Measurements from ENCODE around the gene DYNC1I1.

Gene DYNC1I1

DNA sequence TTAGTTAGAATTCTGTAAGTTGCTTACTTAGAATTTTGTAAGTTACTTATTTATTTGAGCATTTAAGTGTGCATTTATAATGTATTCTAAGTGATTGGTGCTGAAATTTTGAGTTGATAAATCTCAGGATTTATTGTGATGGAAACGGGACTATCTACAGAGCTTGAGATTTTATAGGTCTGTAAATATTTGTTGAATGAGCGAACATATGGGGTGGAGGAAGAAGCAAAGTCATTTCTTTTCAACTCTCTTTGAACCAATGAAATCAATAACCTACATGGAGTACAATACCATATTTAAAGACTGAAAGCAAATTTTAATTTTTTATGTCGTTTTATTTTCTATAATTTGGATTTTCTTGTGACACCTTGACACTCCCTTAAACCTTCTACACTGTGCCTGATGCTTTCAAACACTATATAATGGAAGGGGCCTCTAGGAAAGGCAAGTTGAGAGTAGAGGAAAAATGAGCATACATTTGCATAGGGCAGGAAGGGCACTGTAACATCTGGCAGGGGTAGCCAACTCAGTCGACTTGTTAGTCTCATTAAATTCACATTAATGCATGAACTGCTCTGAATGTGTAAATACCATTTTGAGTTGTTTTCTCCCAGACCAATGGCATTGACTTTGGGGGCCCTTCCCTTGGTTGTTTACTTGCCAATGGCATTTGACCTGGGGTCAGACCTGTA is 204.2 kb downstream of the DYNC1I1 start:
- no peak for DNase-seq

DNA sequence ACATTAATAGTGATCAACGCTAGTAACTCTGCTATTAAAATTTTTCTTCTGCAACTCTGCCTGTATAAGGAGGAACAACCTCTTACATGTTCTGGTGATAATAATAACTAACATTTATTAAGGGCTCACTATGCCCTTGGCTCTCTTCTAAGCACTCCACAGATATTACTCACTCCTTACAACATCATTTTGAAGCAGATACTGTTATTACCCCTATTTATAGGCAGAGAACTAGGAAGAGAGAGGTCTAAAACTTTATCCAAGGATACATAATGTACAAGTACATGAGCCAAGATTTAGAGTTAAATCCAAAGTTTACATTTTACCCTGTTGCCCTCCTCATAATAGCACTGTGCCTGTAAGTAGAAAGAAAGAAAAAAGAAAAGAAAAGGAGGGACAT is 205.6 kb downstream of the DYNC1I1 start:
- no peak for DNase-seq

DNA sequence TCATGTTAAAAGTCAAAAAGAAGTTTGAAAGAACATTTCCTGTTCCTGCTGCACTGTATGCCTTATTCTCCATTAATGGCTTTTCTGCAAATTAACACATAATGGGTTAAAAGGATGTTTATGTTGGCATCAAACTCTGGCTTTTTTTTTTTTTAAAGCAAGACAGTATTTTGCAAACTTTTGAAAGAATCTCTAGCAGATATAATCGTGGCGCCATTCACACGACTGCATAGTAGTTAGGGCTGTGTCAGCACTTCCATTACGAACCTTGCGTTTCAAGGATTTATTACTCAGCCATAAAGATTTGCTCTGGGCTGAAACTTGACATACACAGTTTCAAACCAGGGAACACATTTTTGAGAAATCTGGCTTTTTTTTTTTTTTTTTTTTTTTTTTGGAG is 207.8 kb downstream of the DYNC1I1 start:
- DNase-seq, result no peak

DNA sequence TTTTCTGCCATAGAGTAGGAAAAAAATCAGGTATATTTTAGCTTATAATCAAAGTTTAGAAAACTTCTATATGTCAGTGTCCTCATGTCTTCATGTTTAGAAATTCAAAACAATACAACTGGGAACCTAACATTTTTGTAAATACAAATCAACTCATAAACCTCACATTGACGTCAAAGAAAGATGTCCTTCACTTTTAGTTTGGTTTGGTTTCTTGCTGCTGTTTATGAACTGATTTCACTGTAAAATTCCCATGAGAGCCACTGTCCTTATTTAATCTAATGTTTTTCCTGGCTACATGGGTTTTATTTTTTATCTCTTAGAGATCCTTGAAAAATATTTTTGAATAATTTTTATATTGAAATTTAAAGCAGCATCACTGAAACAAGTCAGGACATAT is 208.4 kb downstream of the DYNC1I1 start:
- DNase-seq, result no peak

DNA sequence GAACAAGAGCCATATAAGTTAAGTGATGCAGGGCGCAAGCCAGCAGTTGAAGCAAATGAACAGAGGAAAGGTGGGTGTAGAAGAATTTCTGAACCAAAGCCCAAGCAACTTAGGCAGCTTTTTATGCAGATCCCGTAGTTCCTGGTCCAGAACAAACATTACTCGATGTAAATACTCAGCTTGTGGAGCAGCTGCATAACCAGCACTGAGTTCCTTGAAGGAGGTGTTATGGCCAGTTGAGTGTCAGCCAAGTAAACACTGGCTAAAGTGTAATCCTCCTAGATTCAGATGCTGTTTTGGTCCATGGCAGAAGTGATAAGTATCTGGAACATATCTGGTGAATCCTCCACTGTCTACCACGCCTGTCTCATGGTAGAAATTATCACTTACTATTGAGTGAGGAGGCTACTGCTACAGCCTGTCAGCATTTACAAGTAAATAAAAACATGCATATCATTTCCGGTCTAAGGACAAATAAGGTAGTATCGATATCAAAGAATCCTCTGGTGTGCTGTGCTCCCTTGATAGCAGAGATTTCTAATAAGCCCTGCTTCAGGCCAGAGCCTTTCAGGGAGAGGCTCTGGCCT is 213.9 kb downstream of the DYNC1I1 start:
- no peak for DNase-seq

DNA sequence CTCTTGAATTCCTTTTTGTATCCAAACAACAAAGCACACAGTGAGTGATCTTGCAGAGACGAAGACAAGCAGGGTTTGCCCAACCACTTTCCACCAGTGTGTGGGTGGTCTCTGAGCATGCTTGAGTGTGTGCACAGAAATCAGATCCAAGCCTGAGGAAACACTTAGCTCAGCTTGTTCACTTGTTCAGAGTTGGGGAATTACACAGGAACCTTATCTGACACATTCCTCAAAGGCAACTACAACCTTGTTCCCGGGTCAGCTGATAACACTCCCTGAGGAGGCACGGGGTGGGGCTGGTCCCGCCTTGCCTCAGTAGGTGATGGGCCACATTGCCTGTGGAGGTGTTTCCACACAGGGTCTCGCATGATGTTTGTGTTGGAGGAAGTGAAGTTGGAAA is 216.9 kb downstream of the DYNC1I1 start:
- no peak for DNase-seq

DNA sequence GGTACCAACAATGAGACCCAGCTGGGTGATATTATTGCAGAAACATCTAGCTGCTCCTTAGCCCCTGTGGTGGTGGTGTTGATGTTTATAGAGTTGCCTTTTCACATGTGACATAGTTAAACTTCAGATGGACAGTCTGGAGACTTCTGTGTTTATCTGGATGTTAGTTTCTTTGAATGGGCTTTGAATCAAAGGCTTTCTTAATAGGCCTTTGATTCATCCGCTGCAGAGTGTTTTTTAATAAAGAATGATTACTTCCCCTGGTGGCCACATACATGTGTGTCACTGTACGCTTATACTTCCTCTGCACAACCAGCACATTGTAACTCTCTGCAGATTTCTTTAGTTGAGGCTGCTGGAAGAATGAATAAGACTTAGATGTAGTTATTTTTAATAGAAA is 221.0 kb downstream of the DYNC1I1 start:
- DNase-seq, result no peak

DNA sequence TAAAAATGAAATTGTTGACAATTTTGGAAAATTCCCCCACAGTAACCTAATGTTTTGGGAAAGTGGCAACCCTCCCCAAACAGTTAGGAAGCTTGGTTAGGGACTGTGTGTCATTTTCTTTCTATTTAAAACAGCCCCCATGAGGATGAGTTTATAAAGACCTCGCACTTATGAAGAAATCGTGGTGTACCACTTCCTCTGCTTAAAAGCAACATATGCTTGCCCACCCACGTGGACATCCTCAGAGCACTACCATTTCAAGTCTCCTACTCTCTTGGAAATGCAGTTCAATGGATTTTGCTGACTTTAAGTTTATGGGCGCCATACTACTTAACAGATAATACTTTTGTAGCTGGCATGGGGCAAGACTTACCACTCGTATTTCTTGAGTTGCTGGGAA is 223.8 kb downstream of the DYNC1I1 start:
- DNase-seq, result no peak

DNA sequence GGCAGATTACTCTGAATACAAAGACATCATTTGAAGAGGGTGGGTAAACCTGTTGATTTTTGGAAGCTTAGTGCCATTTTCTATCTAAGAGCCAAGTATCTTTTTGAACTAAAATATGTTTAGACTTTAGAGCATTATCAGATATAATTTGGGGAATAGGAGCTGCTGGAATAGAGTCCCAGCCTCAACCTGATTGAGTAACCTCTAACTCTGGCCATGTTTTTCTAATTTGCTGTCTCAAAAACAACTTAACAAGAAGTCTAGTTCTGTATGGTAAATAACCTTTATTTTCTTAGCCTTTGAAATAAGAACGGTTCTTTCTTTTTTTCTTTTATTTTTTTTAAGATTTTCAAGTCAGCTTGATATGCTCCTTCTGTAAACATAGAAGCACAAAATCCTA is 224.5 kb downstream of the DYNC1I1 start:
- no peak for DNase-seq

DNA sequence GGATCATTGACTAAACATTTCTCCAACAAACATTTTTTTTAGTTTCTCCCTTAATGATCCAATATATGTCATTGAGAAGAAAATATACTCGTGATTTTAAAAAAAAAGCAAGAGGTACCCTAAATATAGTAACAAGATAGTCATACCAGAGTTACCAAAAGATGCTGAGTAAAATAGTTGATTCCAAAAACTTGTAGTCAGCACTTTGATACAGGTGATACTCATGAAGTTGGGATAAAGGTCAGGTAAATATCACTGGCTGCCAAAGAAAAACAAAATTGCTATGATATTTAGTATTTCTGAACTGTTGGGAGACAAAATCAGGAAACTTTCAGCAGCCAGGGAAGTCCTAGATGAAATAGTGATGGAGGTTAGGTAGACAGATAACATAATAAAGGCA is 225.3 kb downstream of the DYNC1I1 start:
- no peak for DNase-seq

DNA sequence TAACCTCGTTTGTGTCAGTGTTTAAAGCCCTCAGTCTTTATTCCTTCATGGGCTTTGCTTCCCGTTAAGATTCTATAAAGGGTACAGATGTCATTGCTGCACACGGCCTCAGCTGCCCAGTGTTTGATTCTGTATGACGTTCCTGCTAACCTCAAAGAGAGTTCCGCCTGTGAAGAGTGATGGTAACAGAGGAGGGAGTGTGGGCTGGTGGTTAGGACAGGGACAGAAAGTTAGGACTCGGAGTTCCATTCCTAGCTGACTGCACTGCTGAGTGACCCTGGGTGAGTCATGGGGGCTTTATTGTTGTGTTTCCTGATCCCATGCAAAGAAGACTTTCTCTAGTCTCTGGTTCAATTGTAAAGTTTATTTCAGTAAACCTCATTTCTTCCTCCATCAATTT is 227.1 kb downstream of the DYNC1I1 start:
- DNase-seq, result no peak

DNA sequence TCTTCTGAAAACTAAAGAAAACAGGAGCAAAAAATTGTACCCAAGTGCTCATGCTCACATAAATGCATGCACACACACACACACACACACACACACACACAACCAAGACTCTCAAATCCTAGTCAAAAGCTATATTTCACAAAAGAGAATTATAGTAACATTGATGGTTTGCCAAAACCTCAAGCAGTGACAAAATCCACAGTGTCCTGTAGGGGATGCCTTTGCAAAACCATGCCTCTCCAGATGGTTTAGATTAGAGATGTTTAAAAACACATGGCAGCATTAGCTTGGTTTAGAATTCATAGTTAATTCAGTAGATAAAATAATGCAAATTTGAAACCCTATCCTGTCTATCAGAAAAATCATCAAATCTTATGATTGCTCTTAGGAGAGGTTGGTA is 232.2 kb downstream of the DYNC1I1 start:
- no peak for DNase-seq

DNA sequence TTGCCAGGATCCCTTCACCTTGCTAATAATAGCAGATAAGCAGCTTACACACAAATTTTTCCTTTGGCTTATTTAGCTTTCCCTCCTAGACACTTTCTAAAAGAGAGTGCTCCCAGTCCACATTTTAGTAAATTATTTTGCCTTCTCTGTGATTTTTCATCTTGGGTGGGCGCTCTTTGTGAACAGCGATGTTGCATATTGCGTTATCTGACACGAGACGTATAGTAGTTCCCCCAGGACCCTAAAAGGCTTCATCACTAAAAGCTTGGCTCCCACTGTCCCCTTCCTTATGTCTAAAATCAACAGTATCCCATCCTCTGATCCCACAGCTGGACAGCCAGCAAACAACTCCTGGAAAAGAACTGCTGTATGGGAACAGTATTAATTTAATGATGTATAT is 232.9 kb downstream of the DYNC1I1 start:
- DNase-seq, result no peak

DNA sequence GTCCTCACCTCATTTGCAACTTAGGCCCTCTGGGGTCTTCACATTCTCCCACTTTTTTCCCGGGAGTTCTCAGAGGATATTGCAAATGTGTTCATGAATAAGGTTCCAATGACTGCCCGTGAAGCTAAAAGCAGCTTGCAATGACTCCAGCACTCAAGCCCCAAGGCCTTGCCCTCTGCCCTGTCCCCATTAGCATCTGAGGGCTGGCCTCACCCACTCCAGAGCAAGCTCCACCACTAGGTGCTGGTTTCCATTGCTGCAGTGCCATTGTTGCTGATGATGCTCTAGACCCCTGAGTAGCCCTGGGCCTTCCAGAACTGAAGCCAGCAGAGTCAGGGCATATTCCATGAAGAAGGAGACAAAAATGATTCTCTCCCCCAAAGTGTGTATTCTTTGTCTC is 236.8 kb downstream of the DYNC1I1 start:
- no peak for DNase-seq

DNA sequence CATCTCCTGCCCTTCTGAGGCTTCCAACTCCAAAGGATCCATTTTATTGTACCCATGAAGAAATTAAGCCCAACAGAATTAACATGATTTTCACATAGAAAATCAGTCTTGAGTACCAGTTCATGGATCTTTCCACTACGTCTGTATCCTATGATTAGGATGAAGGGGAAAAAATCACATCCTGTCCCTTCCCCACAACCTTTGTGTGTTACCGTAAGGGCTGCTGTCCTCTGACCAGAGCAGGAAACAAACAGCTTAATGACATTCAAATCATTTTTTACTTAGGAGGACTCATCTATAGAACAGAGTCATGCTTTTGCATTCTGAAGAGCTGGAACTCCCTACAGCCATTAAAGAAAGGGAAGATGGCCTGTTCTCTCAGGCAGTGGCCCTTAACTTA is 241.5 kb downstream of the DYNC1I1 start:
- no peak for DNase-seq

DNA sequence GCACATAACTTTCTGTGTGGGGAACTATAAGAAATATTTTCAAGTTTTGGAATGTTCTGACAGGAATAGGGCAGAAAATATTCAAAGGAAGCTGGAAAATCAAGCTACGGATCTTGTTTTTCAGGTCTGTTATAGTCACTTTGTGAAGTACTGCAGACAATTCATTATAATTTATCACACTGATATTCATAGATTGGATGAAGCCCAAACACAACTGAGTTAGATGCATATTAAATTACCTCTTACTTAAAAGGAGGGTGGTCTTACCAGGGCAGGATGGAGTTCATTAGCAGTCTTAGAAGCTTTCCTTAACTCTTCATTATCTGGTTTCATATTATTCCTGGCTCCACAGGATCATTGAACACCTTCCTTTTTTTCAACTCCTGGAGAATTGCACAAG is 242.3 kb downstream of the DYNC1I1 start:
- no peak for DNase-seq

DNA sequence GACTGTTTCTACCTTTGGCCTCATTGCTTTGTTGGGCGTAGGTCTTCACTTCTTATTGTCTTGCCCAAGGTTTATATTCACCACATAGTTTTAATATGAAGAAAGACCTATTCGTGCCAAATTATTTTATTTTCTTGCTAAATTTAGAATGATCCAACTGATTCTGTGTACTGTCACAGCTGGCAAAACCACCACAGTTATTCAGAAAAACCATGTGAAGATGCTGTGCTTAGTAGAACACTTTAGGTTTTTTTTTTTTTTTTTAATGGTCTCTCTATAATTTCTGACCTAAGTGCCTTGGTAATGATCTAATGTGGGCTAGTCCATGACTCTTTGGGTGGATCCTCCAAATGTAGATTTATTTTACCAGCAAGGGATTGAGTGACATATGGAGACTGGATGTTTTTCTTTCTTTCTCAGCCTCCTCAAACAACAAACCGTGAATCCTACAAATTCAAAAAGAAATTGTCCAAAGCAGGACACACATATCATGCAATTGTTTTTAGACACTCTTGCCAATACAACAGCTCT is 243.8 kb downstream of the DYNC1I1 start:
- DNase-seq, result no peak

DNA sequence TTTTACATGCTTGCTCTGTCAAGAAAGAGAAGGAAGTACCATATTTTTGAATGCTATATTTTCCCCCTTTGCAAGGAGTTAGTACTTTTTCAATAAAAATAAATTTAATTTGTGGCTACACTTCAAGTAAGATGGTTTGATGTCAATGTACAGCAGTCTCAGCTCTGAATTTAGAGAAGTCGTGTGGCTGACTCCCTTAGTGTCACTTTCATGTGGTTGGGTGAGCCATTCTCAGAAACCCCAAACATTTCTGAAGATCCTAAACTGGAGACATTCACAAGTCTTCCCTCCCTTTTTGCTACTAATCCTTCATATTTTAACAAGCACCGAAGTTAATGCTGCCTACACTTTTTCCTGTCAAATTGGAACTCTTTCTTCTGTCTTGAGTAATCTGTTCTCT is 244.4 kb downstream of the DYNC1I1 start:
- DNase-seq, result no peak

DNA sequence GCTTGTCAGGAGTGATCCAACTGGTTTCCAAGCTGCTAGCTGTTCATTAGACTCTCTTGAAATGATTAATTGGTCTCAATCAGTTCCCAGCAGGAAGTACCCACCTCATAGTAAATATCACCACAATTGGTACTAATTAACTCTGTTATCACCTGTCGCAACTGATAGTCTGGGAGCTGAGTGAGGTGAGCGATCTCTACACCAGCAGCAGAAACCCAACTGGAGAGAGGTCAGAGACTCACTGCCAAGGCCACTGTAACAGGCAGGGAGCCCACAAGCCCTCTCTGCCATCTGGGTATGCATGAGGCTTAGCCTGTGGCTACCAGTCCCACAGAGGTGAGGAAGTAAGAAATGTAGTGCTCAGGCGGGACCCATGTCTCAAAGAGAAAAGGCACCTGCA is 245.5 kb downstream of the DYNC1I1 start:
- DNase-seq, result no peak

DNA sequence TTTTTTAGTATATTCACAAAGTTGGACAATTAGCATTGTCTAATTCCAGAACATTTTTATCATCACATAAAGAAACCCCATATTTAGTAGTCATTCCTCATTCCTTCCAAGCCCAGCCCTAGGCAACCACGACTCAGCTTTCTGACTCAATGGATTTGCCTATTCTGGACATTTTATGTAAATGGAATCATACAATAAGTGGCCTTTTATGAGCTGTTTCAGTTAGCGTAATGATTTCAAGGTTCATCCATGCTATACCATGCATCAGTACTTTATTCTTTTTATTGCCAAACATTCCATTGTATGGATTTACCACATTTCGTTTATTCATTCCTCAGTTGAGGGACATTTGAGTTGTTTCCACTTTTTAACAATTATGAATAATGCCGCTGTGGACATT is 249.2 kb downstream of the DYNC1I1 start:
- DNase-seq, result no peak

DNA sequence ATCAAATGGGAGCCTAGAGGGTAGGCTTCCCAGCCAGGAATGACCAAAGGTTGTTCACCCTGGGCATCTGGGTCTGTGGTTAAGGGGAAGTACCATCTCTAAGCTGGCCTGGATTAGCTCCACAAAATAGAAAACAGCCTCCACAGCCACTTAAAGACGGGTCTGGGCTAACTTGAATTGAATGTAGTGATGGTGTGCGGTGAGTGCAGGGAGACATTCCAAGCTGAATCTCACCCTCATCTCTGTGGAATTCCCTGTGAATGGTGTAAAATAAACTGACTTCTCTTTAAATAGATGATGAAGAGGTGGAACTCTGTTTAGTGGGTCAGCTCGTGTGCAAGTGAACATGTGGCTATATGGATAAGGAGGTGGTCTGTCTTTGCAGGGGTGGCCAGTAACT is 251.0 kb downstream of the DYNC1I1 start:
- DNase-seq, result no peak

DNA sequence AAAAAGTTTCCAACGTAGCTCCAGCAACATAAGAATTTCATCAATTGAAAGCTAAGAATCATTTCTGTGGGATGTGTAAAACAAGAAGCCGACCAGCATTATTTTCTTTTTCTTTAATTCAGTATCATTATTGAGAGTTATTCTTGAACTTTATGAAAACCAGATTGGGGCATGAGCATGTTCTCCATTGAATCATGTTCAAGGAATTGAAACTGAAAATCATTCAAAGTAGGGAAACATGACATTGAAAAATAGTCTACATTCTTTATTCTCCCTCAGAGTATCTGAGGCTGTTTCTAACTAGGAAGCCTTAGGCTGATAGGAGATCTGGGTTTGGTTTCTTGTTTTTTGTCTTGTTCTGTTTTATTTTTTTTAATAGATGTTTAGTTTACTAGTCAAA is 253.7 kb downstream of the DYNC1I1 start:
- no peak for DNase-seq

DNA sequence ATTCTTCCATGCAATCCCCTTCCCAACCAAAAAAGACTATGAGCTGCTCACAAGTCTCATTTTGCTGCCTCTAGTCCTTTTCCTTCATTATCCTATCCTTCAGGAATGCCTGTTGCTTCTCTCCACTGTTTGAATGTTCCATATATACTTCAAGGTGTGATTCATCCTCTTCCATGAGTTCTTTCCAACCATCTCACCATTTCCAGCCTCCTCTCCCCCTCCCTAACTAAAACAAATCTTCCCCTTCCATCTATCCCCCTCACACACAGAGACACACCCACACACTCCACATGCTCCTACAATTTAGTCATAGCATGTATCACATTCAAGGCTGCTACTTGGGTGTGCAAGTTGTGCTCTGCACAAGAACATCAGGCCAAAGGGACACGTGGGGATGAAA is 254.3 kb downstream of the DYNC1I1 start:
- DNase-seq, result no peak

DNA sequence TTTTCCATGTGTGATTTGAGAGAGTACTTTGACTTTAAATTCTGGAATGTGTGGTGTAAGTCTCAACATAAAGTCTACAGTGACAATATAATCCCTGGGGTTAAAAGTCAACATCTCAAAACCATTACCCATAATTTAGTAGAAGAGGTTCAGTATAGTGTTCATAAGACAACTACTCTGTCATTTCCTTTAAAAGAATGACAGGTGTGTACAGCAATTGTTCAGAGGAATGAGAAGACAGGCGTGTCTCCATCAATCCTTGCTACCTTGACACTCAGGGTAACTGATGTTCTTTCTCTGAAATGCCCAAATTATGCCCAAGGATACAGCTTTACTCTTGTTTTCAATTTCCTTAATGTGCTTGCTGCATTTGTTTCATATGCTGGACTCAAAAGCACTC is 256.4 kb downstream of the DYNC1I1 start:
- DNase-seq, result no peak

DNA sequence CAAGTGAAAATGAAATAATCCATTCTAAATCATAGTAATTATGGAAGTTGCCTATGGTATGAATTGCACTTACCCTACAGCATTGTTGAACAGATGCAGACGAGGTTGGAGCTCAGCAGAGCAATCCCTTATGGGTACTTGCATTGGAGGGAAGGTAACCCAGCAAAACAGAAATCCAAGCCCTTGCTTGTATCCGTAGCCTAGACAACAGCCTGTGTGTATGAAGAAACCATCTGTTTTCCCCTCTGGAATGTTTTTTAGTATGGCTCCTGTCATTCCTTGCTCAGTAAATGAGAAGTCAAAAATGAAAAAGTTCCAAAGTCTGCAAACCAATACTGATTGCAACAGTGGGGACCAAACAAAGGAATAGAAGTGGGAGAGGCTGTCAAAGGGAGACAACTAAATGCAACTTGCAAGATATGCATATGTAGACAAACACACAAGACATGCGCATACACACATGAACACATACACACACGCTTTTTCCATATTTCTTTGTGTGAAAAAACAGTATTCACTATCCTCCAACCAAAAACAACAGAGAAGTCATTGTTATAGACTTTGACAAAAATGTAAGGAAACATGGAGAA is 260.8 kb downstream of the DYNC1I1 start:
- no peak for DNase-seq

Data from activated naive CD4-positive, alpha-beta T cell treated with Interleukin-2 at 50 U/mL for 16 hours (primary cell).